Activated CD4-positive, alpha-beta T cell treated with anti-CD3 and anti-CD28 coated beads, Interleukin-2, amount 50 U/mL, for 4 hours (primary cell): ENCODE data around the gene PIP4K2A.
A peak's percentile ranks its signal among the peaks of the same experiment; 100 is the strongest.
"Not testable (repeated sequence)": the region's sequence is repeated elsewhere in the genome, so short reads cannot be mapped to it uniquely, and the experiment has no call there.

Source experiments
- DNase-seq, 2 experiments: peaks; one replicate each; pipeline ENCODE4 v3.0.0-alpha.2; 2020

PIP4K2A gene

DNA sequence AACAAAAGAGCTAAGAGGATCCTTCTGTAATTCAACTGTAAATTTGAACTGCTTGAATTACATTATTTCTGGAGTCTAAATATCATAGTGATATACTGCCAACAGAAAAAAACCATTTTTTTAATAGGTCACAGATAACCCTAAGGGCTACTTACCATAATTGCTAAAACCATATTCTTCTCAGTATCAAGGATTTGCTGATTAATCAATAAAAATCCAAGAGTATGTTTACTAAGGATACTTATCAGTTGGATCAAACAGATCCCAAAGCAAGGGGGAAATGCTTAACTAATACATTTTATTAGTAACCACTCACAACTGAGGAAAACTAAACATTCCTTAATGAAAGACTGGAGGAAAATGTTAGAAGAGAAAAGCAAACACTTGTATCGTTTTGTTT is 166.0 kb downstream of the PIP4K2A start:
- no peak for DNase-seq

DNA sequence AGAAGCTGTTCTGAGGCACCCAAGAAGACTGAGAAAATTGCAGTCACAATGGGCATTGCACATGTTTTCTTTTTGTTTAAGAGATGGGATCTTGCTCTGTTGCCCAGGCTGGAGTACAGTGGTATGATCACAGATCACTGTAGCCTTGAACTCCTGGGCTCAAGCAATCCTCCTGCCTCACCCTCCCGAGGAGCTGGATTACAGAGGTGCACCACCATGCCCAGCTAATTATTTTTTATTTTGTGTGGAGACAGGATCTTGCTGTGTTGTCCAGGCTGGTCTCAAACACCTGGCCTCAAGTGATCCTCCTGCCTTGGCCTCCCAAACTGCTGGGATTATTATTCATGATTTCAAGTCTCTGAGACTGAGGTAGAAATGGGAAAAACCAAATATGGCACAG is 168.7 kb downstream of the PIP4K2A start:
- no peak for DNase-seq

DNA sequence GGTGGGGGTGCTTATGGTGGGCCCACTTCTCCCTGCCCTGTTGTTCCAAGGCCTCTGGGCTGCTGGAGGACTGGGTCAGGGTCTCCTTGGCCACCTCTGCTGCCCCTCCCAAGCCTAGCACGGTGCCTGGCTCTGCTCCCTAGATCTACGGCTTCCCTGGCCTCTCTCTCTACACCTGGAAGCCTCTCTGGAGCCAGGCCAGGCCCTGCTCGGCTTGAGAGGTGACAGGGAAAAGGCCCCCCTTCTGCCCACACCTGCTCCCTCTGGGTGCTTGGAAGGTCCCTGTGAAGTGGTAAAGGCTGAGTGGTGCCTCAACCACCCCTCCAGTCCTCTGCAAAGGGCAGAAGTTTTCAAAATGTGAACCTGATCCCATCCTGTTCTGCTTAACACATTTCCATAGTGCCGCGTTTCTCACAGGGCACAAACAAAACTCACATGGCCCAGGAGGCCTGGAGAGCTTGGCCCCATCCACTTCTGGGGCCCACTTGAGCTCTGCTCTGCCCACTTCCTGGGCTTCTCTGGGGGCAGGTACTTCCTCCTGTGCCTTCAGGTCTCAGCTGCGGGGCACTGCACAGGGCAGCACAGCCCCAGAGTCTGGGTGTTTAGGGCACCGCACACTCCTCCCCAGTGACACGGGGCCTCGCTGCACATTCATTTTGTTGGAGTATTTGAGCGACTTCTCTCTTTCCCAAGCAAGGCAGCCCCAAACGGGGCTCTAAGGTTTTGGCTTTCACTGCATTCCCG is 169.9 kb downstream of the PIP4K2A start:
- DNase-seq = no peak

DNA sequence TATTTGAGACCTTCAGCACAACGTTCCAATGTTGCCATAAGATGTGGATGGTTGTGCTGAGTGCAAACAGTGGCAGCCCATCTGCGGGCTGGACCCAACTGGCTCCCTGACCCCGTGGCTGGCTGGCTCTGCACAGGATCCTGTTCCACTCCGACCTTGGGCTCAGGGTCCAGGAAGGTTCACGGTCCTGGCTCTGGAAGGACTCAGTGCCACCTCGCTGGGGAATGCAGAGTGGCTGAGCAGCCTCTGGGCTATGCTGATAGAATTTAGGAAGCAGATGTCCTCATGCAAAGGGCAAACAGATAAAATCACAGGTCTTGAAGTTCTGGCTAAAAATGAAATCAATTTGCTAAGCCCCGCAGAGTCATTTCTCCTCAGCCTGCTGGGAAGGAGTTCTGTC is 171.6 kb downstream of the PIP4K2A start:
- no peak for DNase-seq

DNA sequence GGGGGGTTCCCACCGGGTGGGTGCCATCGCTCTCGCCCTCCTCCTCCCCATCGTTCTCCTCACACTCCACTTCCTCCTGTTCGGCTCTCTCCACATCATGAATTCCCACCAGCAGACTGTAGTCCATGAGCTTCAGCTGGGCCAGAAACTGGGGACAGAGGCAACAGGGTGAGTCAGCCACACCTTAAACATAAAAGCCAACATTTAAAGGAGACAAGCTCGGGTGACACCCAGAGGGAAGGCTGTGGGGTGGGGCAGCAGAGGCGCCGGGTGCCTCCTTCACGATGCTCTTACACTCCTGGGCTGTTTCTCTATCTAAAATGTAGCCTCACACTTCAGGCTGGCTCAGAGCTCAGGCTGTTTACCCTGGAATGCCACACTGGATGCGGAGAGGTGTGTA is 172.5 kb downstream of the PIP4K2A start:
- no peak for DNase-seq

DNA sequence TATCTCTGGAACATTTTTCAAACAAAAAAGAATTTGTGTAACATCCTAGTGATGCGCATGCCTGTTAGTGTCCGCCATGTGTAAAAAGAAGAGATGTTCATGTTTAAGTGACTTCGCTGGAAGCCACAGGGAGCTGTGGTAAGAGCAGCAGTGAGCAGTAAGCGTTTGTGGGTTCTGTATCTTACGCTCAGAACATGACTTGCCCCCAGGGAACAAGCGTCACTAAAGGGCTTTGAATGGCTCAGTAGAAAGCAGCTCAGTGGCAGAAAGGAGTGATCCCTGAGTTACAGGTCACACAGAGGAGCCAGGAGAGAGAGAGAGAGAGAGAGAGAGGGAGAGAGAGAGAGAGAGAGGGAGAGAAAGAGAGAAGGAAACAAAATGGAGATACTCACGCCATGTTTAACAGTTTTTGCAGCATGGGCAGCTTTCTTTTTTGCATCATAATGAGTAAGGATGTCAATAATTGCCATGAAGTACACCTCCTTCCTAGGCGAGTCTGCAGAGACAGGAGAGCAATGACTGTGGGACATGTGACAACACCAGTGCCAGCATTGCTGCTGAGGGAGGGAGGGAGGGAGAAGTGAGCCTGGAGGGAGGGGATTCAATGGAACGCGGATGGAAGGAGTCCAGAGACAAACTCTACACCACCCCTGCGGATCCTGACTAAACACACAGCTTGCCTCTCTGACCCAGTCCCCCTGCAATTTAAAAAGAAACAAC is 174.6 kb downstream of the PIP4K2A start:
- no peak for DNase-seq

DNA sequence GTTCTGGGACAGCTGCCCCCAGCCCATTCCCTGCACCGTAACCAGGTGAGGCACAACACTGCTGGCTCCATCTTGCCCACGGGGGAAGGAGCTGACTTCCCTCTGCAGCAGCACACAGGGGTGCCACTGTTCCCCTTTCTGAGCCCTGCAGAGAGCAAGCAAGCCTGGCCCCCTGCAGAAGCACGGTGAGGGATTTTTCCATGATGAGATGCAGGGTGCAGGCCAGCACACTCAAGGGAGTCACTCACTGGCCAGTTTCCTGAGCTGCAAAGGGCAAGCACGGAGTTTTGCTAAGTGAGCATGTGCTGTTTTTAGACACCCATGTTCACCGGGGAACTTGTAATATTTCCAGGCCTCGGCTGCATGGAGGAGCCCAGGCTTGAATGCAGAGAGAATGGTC is 176.6 kb downstream of the PIP4K2A start:
- DNase-seq = no peak

DNA sequence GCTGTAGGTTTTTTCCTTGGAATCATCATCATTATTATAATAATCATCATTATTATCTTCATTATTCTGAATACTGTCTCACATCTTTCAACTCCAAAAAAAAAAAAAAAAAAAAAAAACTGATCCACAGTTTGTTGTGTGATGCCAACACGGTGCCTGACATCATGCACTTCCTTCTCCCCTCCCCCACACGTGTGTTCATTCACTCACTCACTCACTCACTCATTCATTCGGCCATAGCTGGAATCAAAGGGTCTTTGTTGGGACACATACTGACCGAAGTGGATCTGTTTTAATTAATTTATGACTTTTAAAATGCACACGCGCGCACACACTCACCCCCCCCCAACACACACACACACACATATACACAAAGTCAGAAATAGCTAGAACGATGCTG is 177.8 kb downstream of the PIP4K2A start:
- DNase-seq = no peak

DNA sequence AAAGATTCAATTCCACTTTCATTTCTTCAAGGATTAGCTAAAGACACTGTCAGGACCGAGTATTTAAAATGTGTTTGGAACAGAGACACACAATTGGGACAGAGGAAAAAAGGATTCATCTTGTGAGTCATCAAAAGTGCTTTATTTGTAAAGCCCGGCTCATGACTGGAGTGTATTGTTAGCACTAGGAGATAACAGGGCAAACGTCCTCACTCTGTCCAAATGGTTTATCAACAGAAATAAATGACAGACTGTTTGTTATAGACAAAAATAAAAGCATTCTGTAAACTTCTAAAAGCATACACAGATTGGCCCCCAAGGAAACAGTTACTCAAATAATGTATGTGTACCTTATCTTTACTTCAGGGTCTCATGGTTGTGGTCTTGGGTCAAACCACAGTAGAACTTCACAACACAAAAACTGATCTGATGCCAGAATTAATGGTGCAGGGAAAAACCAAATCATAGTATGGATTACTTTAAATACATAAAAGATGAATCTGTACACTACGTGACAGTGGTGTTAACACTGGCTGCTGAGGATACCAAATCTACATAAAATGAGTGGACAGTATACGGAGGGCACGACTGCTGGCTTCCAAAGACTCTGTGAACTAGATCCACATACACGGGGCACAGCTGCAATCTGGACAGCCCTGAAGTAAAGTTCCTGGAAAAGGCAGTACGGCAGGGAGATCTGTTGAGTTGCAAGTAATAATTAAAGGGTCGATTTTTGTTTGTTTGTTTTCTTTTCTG is 179.4 kb downstream of the PIP4K2A start:
- DNase-seq = no peak

DNA sequence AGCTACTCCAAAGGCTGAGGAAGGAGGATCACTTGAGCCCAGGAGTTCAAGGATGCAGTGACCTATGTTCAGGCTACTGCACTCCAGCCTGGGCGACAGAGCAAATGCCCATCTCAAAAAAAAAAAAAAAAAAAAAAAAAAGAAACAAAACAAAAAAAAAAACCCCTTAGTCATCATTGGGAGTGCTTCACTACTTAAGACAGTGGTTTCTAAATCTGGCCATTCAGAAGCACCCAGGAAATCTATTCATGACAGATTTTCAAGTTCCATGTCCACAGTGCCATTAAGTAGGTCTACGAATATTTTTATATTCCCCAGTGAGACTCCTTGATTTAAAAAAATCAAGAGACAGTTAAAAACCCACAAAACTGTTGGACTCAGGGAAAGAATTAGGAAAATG is 182.9 kb downstream of the PIP4K2A start:
- DNase-seq = no peak

DNA sequence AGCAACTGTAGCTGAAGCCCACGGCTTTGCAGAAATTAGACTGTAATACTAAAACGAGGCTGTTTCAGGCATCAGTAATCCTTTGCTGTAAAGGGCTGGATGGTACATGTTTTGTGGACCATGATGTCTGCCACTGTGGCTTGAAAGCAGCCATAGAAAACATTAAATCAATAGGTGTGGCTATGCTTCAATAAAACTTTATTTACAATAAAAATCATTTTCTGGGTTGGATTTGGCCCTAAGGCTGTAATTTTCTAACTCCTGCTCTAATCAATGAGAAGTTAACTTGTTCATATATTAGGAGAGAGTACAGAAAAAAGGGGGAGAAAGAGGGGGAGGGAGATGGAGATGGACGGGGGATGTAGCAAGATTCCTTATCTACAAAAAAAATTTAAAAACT is 183.4 kb downstream of the PIP4K2A start:
- DNase-seq = no peak

DNA sequence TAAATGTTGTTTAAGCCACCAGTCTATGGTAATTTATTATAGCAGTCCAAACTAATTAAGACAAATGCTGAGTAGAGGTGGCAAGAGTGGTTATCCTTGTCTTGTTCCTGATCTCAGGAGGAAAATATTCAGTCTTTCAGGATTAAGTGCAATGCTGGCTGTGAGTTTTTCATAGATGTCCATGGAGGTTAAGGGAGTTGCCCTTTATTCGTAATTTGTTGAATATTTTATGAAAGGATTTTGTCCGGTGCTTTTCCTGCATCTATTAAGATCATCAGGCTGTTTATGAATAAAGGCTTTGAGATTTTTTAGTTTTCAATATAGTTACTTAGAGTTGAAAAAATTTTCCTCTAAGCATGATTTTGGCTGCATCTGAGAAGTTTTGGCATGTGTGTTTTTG is 186.9 kb downstream of the PIP4K2A start:
- no peak for DNase-seq

DNA sequence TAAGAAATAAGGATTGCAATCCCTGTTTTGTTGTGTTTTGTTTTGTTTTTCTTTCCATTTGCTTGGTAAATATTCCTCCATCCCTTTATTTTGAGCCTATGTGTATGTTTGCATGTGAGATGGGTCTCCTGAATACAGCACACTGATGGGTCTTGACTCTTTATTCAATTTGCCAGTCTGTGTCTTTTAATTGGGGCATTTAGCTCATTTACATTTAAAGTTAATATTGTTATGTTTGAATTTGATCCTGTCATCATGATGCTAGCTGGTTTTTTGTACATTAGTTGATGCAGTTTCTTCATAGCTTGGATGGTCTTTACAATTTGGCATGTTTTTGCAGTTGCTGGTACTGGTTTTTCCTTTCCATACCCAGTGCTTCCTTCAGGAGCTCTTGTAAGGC is 190.0 kb downstream of the PIP4K2A start:
- DNase-seq = not testable (repeated sequence)

DNA sequence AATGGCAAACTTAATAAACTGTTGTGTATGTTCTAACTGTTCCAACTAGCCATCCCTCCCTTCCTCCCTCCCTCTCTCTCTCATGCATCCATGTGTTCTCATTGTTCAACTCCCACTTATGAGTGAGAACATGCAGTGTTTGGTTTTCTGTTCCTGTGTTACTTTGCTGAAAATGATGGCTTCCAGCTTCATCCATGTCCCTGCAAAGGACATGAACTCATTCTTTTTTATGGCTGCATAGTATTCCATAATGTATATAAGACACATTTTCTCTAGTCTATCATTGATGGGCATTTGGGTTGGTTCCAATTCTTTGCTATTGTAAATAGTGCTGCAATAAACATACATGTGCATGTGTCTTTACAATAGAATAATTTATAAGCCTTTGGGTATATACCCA is 193.7 kb downstream of the PIP4K2A start:
- not testable (repeated sequence) for DNase-seq

DNA sequence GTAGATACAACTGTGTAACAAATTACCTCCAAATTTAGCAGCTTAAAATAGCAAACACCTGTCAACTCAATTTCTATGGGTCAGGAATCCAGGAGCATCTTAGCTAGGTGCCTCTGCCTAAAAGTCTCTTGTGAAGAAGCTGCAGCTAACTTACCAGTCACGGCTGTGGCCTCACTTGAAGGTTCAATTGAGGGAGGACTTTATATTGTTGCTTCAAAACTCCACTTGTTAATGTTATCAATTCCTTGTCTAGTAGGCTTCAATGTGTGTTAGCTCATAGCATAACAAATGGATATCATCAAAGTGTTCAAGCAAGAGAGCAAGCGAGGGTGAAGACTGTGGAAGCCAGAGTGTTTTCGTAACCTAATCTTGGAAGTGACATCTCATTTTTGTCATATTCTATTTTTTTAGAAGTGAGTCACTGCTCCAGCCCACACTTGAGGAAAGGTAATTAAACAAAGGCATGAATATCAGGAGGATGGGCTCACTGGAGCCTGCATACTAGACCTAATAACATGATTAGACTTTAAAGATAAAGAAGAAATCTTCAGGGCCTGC is 196.1 kb downstream of the PIP4K2A start:
- DNase-seq = no peak

DNA sequence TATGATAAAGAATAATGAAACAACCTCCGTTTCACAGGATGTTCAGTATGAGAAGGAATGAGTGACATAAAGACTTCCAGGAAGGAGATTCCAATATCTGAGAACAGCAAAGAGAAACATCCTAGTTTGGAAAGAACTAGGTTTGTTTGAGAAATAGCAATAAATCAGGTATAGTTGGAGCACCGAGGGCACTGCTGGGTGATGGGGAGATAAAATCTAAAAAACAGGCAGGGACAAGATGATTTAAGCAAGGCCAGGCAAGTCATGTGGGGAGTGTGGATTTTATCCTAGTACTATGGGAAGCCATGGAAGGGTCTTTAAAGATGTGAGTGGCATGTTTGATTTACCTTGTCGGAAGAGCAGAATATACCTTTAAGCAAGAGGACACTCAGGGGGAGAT is 199.4 kb downstream of the PIP4K2A start:
- DNase-seq = no peak

DNA sequence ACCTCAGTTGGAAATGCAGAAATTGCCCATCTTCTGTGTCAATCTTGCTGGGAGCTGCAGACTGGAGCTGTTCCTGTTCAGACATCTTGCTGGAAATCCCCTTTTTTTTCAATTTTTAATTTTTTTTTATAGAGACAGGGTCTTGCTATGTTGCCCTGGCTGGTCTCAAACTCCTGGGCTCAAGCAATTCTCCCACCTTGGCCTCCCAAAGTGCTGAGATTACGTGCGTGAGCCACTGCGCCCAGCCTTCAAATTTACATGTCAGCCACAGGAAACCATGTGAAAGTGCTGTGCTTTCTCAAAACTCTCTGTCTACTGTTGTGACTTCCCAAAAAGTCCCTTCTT is 200.0 kb downstream of the PIP4K2A start:
- DNase-seq = not testable (repeated sequence)

DNA sequence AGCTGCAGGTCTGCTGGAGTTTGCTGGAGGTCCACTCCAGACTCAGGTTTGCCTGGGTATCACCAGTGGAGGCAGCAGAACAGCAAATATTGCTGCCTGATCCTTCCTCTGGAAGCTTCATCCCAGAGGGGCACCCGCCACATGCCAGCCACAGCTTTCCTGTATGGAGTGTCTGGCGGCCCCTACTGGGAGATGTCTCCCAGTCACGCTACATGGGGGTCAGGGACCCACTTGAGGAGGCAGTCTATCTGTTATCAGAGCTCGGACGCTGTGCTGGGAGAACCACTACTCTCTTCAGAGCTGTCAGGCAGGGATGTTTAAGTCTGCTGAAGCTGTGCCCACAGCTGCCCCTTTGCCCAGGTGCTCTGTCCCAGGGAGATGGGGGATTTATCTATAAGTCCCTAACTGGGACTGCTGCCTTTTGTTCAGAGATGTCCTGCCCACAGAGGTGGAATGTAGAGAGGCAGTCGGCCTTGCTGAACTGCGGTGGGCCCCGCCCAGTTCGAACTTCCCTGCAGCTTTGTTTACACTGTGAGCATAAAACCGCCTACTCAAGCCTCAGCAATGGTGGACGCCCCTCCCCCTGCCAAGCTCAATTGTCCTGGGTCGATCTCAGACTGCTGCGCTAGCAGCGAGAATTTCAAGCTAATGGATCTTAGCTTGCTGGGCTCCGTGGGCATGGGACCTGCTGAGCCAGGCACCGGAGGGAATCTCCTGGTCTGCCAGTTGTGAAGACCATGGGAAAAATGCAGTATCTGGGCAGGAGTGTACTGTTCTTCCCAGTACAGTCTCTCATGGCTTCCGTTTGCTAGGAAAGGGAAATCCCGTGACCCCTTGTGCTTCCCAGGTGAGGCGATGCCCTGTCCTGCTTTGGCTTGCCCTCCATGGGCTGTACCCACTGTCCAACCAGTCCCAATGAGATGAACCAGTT is 200.6 kb downstream of the PIP4K2A start:
- DNase-seq = not testable (repeated sequence)

DNA sequence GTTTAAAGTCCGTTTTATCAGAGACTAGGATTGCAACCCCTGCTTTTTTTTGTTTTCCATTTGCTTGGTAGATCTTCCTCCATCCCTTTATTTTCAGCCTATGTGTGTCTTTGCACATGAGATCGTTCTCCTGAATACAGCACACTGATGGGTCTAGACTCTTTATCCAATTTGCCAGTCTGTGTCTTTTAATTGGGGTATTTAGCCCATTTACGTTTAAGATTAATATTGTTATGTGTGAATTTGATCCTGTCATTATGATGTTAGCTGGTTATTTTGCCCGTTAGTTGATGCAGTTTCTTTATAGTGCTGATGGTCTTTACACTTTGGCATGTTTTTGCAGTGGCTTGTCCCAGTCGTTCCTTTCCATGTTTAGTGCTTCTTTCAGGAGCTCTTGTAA is 202.4 kb downstream of the PIP4K2A start:
- DNase-seq = not testable (repeated sequence)

DNA sequence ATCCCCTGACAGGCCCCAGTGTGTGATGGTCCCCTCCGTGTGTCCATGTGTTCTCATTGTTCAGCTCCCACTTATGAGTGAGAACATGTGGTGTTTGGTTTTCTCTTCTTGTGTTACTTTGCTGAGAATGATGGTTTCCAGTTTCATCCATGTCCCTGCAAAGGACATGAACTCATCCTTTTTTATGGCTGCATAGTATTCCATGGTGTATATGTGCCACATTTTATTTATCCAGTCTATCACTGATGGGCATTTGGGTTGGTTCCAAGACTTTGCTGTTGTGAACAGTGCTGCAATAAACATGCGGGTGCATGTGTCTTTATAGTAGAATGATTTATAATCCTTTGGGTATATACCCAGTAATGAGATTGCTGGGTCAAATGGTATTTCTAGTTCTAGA is 206.2 kb downstream of the PIP4K2A start:
- not testable (repeated sequence) for DNase-seq

DNA sequence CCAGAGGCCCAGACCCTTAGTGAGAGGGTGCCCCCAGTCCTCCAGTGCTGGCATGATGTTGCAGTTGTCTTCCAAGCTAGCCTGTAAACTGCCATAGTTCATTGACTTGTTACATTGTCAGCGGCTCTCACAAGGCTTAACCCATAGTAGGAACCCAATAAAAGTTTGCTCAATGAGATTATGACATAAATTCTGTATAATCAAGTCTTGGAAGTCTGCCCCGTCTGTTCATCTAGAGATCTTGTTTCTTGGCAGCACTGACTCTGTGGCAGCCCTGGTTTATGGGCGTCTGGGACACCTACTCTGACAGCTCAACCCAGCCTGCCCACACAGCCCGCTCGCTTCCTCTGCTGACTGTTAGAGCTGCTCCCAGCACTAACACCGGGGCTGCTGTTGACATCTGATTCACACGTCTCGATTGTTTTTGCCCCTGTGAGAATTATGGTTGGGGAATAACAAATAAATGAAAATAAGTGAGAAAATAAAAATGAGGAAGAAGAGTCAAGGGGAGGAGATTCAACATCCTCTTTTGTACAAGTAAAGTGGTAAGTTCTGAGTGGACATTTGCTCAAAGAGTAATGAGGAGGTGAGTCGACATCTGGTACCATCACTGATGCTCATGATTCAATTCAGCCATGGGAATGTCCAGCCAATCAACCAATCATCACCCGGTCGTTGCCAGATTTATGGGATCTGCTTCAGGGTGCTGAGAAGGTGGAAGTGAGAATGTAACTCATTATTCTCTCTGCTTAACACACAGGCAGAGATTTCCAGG is 208.3 kb downstream of the PIP4K2A start:
- DNase-seq = peak; percentile 36 to 48

DNA sequence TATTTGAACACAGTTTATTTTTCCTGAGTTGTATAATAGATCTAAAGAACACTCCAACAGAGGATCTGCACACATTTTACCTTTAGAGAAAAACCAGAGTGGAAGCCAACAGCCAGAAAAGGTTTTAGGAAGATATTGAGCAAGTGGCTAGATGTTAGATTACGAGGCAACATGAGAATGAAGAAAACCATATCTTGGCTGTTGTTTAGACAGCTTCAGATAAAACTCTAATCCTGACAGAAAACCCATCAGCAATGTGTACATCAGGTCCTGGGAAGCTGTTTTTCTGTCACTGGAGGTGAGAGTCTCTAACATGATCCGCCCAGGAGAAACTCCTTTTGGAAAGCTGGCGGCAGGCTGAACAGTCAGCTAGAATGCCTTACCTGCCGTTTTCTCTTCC is 209.6 kb downstream of the PIP4K2A start:
- DNase-seq = no peak
